DMS114 treated with DMSO at 0.1 percent for 48 hours (cell line): ENCODE data around the gene FYB1.
"Not testable (repeated sequence)": the region's sequence is repeated elsewhere in the genome, so short reads cannot be mapped to it uniquely, and the experiment has no call there.

Experiments used
- DNase-seq: peaks from one replicate; lab custom pipeline; 2025; ENCODE audit not compliant: unreplicated experiment; lab: John Stamatoyannopoulos, UW

Gene FYB1

GRCh38 chr5:39226558-39226957, 7.2 kb upstream of the FYB1 start:
- no peak for DNase-seq

GRCh38 chr5:39226100-39226451, 6.7 kb upstream of the FYB1 start:
- no peak for DNase-seq

- no peak for DNase-seq
Observed at GRCh38 chr5:39225405-39226099, 6.2 kb upstream of the FYB1 start.

- no peak for DNase-seq
Observed at GRCh38 chr5:39224196-39224761, 4.9 kb upstream of the FYB1 start.

GRCh38 chr5:39223565-39224156, 4.3 kb upstream of the FYB1 start:
- no peak for DNase-seq

GRCh38 chr5:39221671-39222070, 2.3 kb upstream of the FYB1 start:
- DNase-seq = not testable (repeated sequence)

- DNase-seq = no peak
Observed at GRCh38 chr5:39220280-39221030, 1.1 kb upstream of the FYB1 start.

GRCh38 chr5:39218482-39219402, 621 bp downstream of the FYB1 start:
- DNase-seq = no peak

GRCh38 chr5:39217365-39218281, 1.7 kb downstream of the FYB1 start:
- peak; percentile 48 for DNase-seq

- no peak for DNase-seq
Observed at GRCh38 chr5:39216631-39217030, 2.7 kb downstream of the FYB1 start.

- no peak for DNase-seq
Observed at GRCh38 chr5:39215857-39216256, 3.5 kb downstream of the FYB1 start.

- DNase-seq = no peak
Observed at GRCh38 chr5:39214912-39215709, 4.3 kb downstream of the FYB1 start.

- DNase-seq = no peak
Observed at GRCh38 chr5:39213447-39214207, 5.7 kb downstream of the FYB1 start.

- DNase-seq = no peak
Observed at GRCh38 chr5:39211773-39212172, 7.6 kb downstream of the FYB1 start.

GRCh38 chr5:39209924-39210323, 9.4 kb downstream of the FYB1 start:
- no peak for DNase-seq

GRCh38 chr5:39208471-39208870, 10.9 kb downstream of the FYB1 start:
- no peak for DNase-seq

GRCh38 chr5:39207345-39208045, 11.9 kb downstream of the FYB1 start:
- DNase-seq = no peak
